Activated CD8-positive, alpha-beta T cell treated with anti-CD3 and anti-CD28 coated beads, Interleukin-2, amount 10 ng/mL, durations not matched to agents 7 days and 5 days (primary cell): ENCODE measurements around the gene F2RL3. TPM values are rescaled to one million over a fixed set of nuclear protein-coding genes. Genes with fewer than 3 reads are reported as not detected.
A peak's percentile ranks its signal among the peaks of the same experiment; 100 is the strongest.

Experiments used
- ATAC-seq: fragments of 150-1000 bp; cut with Tn5 transposase; one replicate; pipeline ENCODE4 v1.10.0; 2021; ENCODE audit warnings: moderate library complexity
- CTCF ChIA-PET: fragments of 350-600 bp; sonication (Branson Sonifier 250); formaldehyde crosslinking; loops from one replicate; lab custom pipeline; 2021; ENCODE audit warnings: antibody characterized with exemption; lab: Charles Lee
- POLR2A ChIA-PET: fragments of 350-600 bp; sonication (Branson Sonifier 250); formaldehyde crosslinking; loops from one replicate; lab custom pipeline; 2021; ENCODE audit warnings: antibody characterized with exemption; lab: Charles Lee
- DNase-seq: peaks from one replicate; pipeline ENCODE4 v3.0.0-alpha.2; 2020
- H3K27ac Mint-ChIP-seq: one replicate; pipeline ENCODE4 v1.8.0; 2021; ENCODE audit warnings: mild to moderate bottlenecking, mixed read lengths
- H3K27me3 Mint-ChIP-seq: one replicate; pipeline ENCODE4 v1.8.0; 2021; ENCODE audit warnings: low read depth, mixed read lengths
- H3K36me3 Mint-ChIP-seq: one replicate; pipeline ENCODE4 v1.8.0; 2021; ENCODE audit warnings: low read depth, mixed read lengths
- H3K4me1 Mint-ChIP-seq: one replicate; pipeline ENCODE4 v1.8.0; 2021; ENCODE audit warnings: low read depth, mixed read lengths
- H3K4me3 Mint-ChIP-seq: one replicate; pipeline ENCODE4 v1.8.0; 2021; ENCODE audit warnings: mild to moderate bottlenecking, mixed read lengths
- H3K9me3 Mint-ChIP-seq: one replicate; pipeline ENCODE4 v1.8.0; 2022; ENCODE audit warnings: mixed read lengths; ENCODE audit not compliant: insufficient read depth
- total RNA-seq, 2 experiments: library from RNA; stranded (reverse); gene quantifications; one replicate each; pipeline ENCODE4 v1.2.3, GENCODE V29; 2021

Gene F2RL3
- total RNA-seq, 2 experiments from 2014 or later, result 0.34 to 0.74 TPM

DNA sequence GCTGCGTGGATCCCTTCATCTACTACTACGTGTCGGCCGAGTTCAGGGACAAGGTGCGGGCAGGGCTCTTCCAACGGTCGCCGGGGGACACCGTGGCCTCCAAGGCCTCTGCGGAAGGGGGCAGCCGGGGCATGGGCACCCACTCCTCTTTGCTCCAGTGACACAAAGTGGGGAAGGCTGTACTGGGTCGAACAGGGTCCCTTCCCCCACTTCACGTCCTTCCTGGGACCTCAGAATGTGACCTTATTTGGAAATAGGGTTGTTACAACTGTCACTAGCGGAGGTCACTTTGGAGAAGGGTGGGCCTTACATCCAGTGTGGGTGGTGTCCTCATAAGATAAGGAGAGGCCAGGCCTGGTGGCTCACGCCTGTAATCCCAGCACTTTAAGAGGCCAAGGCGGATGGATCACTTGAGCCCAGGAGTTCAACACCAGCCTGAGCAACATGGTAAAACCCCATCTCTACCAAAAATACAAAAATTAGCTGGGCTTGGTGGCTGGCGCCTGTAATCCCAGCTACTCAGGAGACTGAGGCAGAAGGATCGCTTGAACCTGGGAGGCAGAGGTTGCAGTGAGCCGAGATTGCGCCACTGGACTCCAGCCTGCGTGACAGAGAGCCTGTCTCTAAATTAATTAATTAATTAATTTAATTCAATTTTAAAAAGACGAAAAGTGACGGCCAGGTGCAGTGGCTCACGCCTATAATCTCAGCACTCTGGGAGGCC lies 1.8 kb downstream of the F2RL3 start:
- ChIA-PET POLR2A (no interaction called here), CTCF (no interaction called here)
- Mint-ChIP-seq H3K9me3 (no peaks in the 10 kb centered on the region), H3K27ac (no peak overlapping the region), H3K4me1 (peaks cover 63% of the 10 kb centered on the region), H3K27me3 (peaks cover 21% of the 10 kb centered on the region), H3K4me3 (no peak overlapping the region), H3K36me3 (no peaks in the 10 kb centered on the region)
- DNase-seq, result no peak
- no peak for ATAC-seq

DNA sequence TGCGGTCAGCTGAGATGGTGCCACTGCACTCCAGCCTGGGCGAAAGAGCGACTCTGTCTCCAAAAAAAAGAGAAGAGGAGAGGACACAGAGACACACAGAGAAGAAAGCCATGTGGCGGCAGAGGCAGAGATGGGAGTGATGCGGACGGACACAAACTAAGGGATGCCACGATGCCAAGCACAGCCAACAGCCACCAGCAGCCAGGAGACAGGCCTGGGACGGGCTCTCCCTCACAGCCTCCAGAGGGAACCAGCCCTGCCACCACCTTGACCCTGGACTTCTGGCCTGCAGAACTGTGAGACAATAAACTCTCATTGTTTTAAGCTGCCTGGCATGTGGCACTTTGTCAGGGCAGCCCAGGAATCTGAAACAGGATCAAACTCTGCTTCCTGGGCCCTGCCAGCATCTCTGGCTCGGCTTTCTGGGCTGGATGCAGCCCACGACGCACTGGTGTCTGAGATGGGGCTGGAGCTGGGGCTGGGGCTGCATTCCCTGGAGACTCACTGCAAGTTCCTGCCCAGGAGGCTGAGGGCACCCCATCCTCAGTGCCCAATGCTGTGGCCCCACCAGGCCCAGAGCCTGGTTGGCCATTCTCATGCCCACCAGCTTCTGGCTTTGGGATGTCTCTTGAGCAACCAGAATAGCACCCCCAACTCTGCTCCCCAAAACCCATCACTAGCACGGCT lies 3.0 kb downstream of the F2RL3 start:
- Mint-ChIP-seq H3K36me3 (no peaks in the 10 kb centered on the region), H3K9me3 (no peaks in the 10 kb centered on the region), H3K27me3 (peaks cover 24% of the 10 kb centered on the region), H3K27ac (peak overlapping the region; percentile 43), H3K4me3 (no peak overlapping the region), H3K4me1 (peaks cover 67% of the 10 kb centered on the region)
- CTCF ChIA-PET, result no interaction called here
- POLR2A ChIA-PET, result no interaction called here
- no peak for DNase-seq
- ATAC-seq, result no peak

- POLR2A ChIA-PET, result no interaction called here
- Mint-ChIP-seq H3K27ac (peak overlapping the region; percentile 43), H3K4me3 (no peak overlapping the region), H3K9me3 (no peaks in the 10 kb centered on the region), H3K27me3 (peaks cover 26% of the 10 kb centered on the region), H3K4me1 (peaks cover 63% of the 10 kb centered on the region), H3K36me3 (no peaks in the 10 kb centered on the region)
- DNase-seq, result no peak
- CTCF ChIA-PET, result no interaction called here
- no peak for ATAC-seq
Measured at GRCh38 chr19:16892436-16892835, 3.6 kb downstream of the F2RL3 start.

- Mint-ChIP-seq H3K4me1 (peaks cover 56% of the 10 kb centered on the region), H3K36me3 (no peaks in the 10 kb centered on the region), H3K9me3 (no peaks in the 10 kb centered on the region), H3K4me3 (no peak overlapping the region), H3K27me3 (peaks cover 26% of the 10 kb centered on the region), H3K27ac (peak overlapping the region; percentile 61)
- CTCF ChIA-PET, result no interaction called here
- DNase-seq, result peak; percentile 37
- POLR2A ChIA-PET, result no interaction called here
- ATAC-seq, result no peak
Measured at GRCh38 chr19:16892868-16893685, 4.3 kb downstream of the F2RL3 start.

DNA sequence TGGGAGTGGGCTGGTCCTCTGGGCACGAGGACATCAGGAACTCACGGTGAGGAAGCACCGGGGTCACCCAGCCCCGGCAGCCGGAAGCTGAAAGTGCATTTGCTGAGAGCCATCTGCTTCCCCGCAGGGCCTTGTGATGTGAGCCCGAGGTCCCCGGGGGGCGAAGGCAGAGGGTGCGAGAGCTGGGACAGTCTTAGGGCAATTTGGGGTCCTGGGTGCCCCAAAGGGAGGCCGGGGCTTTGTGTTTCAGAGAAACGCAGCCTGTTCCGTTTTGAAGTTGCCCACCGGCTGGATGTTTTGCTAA lies 4.8 kb downstream of the F2RL3 start:
- Mint-ChIP-seq H3K9me3 (no peaks in the 10 kb centered on the region), H3K4me3 (no peak overlapping the region), H3K4me1 (peaks cover 57% of the 10 kb centered on the region), H3K27me3 (peaks cover 30% of the 10 kb centered on the region), H3K36me3 (peaks cover 4% of the 10 kb centered on the region), H3K27ac (peak overlapping the region; percentile 61)
- ChIA-PET POLR2A (no interaction called here), CTCF (no interaction called here)
- DNase-seq (no peak), ATAC-seq (no peak)

DNA sequence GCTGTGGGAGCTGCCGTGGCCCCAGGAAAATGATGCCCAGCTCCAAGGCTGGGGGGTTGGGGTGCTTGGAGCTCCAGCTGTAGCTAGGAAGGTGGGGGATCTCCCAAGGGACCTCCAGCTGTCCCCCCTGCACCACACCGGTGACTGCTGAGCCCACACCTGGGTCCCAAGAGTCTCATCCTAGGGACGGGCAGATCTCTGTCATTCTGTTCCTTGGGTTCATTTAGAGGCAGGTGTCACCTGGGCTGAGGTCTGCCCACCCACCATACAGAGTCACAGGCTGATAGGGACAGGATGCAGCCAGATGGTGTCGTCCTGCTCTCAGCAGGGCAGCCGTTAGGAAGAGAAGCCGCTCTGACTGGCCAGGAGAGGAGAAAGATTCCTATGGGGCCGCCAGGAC lies 5.3 kb downstream of the F2RL3 start:
- H3K27me3 Mint-ChIP-seq, result peaks cover 31% of the 10 kb centered on the region
- H3K9me3 Mint-ChIP-seq, result no peaks in the 10 kb centered on the region
- peaks cover 56% of the 10 kb centered on the region for H3K4me1 Mint-ChIP-seq
- no peak overlapping the region for H3K4me3 Mint-ChIP-seq
- ATAC-seq (no peak), DNase-seq (no peak)
- no peak overlapping the region for H3K27ac Mint-ChIP-seq
- peaks cover 4% of the 10 kb centered on the region for H3K36me3 Mint-ChIP-seq
- POLR2A ChIA-PET, result no interaction called here
- CTCF ChIA-PET, result interaction anchor here (1.2 kb wide), 1 partner anchor 115 kb away, joined by 3 read pairs; no protein-coding TSS in a partner anchor

GRCh38 chr19:16895467-16896145 lies 6.8 kb downstream of the F2RL3 start:
- Mint-ChIP-seq H3K27me3 (peaks cover 31% of the 10 kb centered on the region), H3K4me3 (no peak overlapping the region), H3K36me3 (peaks cover 4% of the 10 kb centered on the region), H3K27ac (no peak overlapping the region), H3K9me3 (no peaks in the 10 kb centered on the region), H3K4me1 (peaks cover 59% of the 10 kb centered on the region)
- DNase-seq (no peak), ATAC-seq (no peak)
- CTCF ChIA-PET, result interaction anchor here (0.6 to 1.2 kb wide), 2 partner anchors 116 to 320 kb away, joined by 3 read pairs; partner anchors contain the start of gene USE1
- POLR2A ChIA-PET, result no interaction called here

- Mint-ChIP-seq H3K36me3 (peaks cover 4% of the 10 kb centered on the region), H3K9me3 (no peaks in the 10 kb centered on the region), H3K27ac (peak overlapping the region; percentile 62), H3K4me3 (peak overlapping the region; percentile 53), H3K27me3 (peaks cover 31% of the 10 kb centered on the region), H3K4me1 (peaks cover 56% of the 10 kb centered on the region)
- POLR2A ChIA-PET, result no interaction called here
- DNase-seq (no peak), ATAC-seq (peak; percentile 42)
- CTCF ChIA-PET, result no interaction called here
Measured at GRCh38 chr19:16896146-16897028, 7.6 kb downstream of the F2RL3 start.

DNA sequence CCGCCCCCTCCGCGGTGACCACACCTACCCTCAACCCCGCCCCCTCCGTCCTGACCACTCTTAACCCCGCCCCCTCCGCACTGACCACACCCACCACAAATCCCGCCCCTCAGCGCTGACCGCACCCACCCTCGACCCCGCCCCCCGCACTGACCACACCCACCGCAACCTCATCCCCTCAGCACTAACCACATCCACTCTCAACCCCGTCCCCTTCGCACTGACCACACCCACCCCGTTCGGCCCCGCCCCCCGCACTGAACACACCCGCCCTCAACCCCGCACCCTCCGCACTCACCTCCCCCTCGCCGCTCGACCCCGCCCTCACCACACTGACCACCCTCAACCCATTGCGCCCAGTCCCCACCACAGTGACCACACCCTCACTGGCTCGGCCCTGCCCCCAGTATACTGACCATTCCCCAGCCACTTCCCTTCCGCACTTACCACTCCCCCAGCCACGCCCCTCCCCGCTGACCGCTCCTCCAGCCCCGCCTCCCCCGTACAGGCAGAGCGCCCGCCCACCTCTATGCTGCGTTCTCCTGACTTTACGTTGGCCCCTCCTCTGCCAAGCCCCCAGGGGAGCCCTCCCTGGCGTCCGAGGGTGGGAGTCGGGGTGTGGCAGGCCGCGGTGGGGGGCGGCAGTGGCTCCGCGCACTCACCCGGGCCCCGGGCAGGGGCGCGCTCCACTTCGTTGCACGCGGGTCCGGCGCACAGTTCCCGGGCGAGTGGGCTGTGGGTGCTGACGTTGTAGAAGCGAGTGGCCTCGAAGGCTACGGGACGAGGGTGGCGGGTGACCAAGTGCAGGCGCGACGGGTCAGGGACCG lies 8.4 kb downstream of the F2RL3 start:
- POLR2A ChIA-PET, result no interaction called here
- Mint-ChIP-seq H3K4me1 (peaks cover 53% of the 10 kb centered on the region), H3K36me3 (peaks cover 4% of the 10 kb centered on the region), H3K4me3 (peak overlapping the region; percentile 62), H3K9me3 (no peaks in the 10 kb centered on the region), H3K27ac (peak overlapping the region; percentile 55), H3K27me3 (peaks cover 29% of the 10 kb centered on the region)
- peak; percentile 53 for ATAC-seq
- DNase-seq, result peak; percentile 76
- CTCF ChIA-PET, result no interaction called here

GRCh38 chr19:16897856-16898161 lies 9.0 kb downstream of the F2RL3 start:
- no peaks in the 10 kb centered on the region for H3K9me3 Mint-ChIP-seq

More at GRCh38 chr19:16897856-16898161, 9.0 kb downstream of the F2RL3 start:
- Mint-ChIP-seq H3K4me3 (peak overlapping the region; percentile 34), H3K27me3 (peaks cover 26% of the 10 kb centered on the region), H3K27ac (no peak overlapping the region), H3K36me3 (peaks cover 4% of the 10 kb centered on the region), H3K4me1 (peaks cover 48% of the 10 kb centered on the region)
- no peak for DNase-seq
- POLR2A ChIA-PET, result no interaction called here
- ATAC-seq, result peak; percentile 9
- CTCF ChIA-PET, result no interaction called here
